ENCODE data around the gene FBXO7.
A peak's percentile ranks its signal among the peaks of the same experiment; 100 is the strongest.

FBXO7 gene

GRCh38 chr22:32486656-32487390 lies 12.2 kb downstream of the FBXO7 start:
- Histone ChIP-seq H3K9me3 (ENCODE audit: control extremely low read depth in 1 of 5, control insufficient read depth in 4 of 5, insufficient read depth in 2 of 5, low read depth in 1 of 5, low read length in 4 of 5) (no peaks in the 10 kb centered on the region), H3K27ac (ENCODE audit: insufficient read depth in 1 of 2, low read depth in 1 of 2, low read length in 2 of 2, poor library complexity in 1 of 2, severe bottlenecking in 2 of 2) (no peak overlapping the region), H3K27me3 (replicated peaks in 2 of 5; ENCODE audit: control insufficient read depth in 4 of 5, insufficient read depth in 5 of 5, low read length in 4 of 5) (no peaks in the 10 kb centered on the region), H3K36me3 (ENCODE audit: control insufficient read depth in 4 of 4, insufficient read depth in 4 of 4, low read length in 3 of 4) (peaks cover 16 to 83% (median 50%) of the 10 kb centered on the region in 4 experiments), H3K4me3 (ENCODE audit: control insufficient read depth in 1 of 7, extremely low read depth in 1 of 7, insufficient read depth in 4 of 7, low read depth in 2 of 7, low read length in 6 of 7) (no peak overlapping the region), H3K4me1 (ENCODE audit: control extremely low read depth in 1 of 4, control insufficient read depth in 4 of 4, insufficient read depth in 4 of 4, low read length in 3 of 4) (peaks cover 0 to 3% (median 1%) of the 10 kb centered on the region in 4 experiments)
- DNase-seq = no peak
- POLR2A ChIA-PET = interaction anchor here (0.7 kb wide), 1 partner anchor 558 kb away, joined by 3 read pairs; no protein-coding TSS in a partner anchor
- CTCF ChIA-PET = interaction anchor here (1.2 to 1.7 kb wide), 2 partner anchors 9 to 40 kb away, joined by 3 to 4 read pairs; no protein-coding TSS in a partner anchor
- 50% methylated on average over 2 of the region's 3 CpGs for WGBS (ENCODE audit: insufficient coverage)

GRCh38 chr22:32487461-32487860 lies 12.8 kb downstream of the FBXO7 start:
- no peak overlapping the region for H3K4me3 ChIP-seq (ENCODE audit: control insufficient read depth in 1 of 7, extremely low read depth in 1 of 7, insufficient read depth in 4 of 7, low read depth in 2 of 7, low read length in 6 of 7)
- peaks cover 0 to 3% (median 1%) of the 10 kb centered on the region in 4 experiments for H3K4me1 ChIP-seq (ENCODE audit: control extremely low read depth in 1 of 4, control insufficient read depth in 4 of 4, insufficient read depth in 4 of 4, low read length in 3 of 4)
- no CpG with 5 or more reads among the region's 1 CpG for WGBS (ENCODE audit: insufficient coverage)
- peak overlapping the region in 1 of 2 experiments; percentile 25 for H3K27ac ChIP-seq (ENCODE audit: insufficient read depth in 1 of 2, low read depth in 1 of 2, low read length in 2 of 2, poor library complexity in 1 of 2, severe bottlenecking in 2 of 2)
- DNase-seq = no peak
- ChIA-PET POLR2A (no interaction called here), CTCF (no interaction called here)
- no peaks in the 10 kb centered on the region for H3K9me3 ChIP-seq (ENCODE audit: control extremely low read depth in 1 of 5, control insufficient read depth in 4 of 5, insufficient read depth in 2 of 5, low read depth in 1 of 5, low read length in 4 of 5)
- no peaks in the 10 kb centered on the region for H3K27me3 ChIP-seq (replicated peaks in 2 of 5; ENCODE audit: control insufficient read depth in 4 of 5, insufficient read depth in 5 of 5, low read length in 4 of 5)
- H3K36me3 ChIP-seq (ENCODE audit: control insufficient read depth in 4 of 4, insufficient read depth in 4 of 4, low read length in 3 of 4) = peaks cover 16 to 84% (median 53%) of the 10 kb centered on the region in 4 experiments

- POLR2A ChIA-PET = no interaction called here
These were observed 14.8 kb downstream of the FBXO7 start for GRCh38 chr22:32489377-32489776.

GRCh38 chr22:32490279-32490678 lies 15.7 kb downstream of the FBXO7 start:
- 97% methylated on average over 6 of the region's 6 CpGs for WGBS (ENCODE audit: insufficient coverage)
- DNase-seq = no peak
- POLR2A ChIA-PET = no interaction called here
- Histone ChIP-seq H3K27ac (ENCODE audit: insufficient read depth in 1 of 2, low read depth in 1 of 2, low read length in 2 of 2, poor library complexity in 1 of 2, severe bottlenecking in 2 of 2) (no peak overlapping the region), H3K27me3 (replicated peaks in 2 of 5; ENCODE audit: control insufficient read depth in 4 of 5, insufficient read depth in 5 of 5, low read length in 4 of 5) (no peaks in the 10 kb centered on the region), H3K9me3 (ENCODE audit: control extremely low read depth in 1 of 5, control insufficient read depth in 4 of 5, insufficient read depth in 2 of 5, low read depth in 1 of 5, low read length in 4 of 5) (no peaks in the 10 kb centered on the region), H3K4me3 (ENCODE audit: control insufficient read depth in 1 of 7, extremely low read depth in 1 of 7, insufficient read depth in 4 of 7, low read depth in 2 of 7, low read length in 6 of 7) (no peak overlapping the region), H3K36me3 (ENCODE audit: control insufficient read depth in 4 of 4, insufficient read depth in 4 of 4, low read length in 3 of 4) (peaks cover 19 to 89% (median 62%) of the 10 kb centered on the region in 4 experiments), H3K4me1 (ENCODE audit: control extremely low read depth in 1 of 4, control insufficient read depth in 4 of 4, insufficient read depth in 4 of 4, low read length in 3 of 4) (peaks cover 0 to 3% (median 0%) of the 10 kb centered on the region in 4 experiments)
- CTCF ChIA-PET = interaction anchor here (0.8 to 1.5 kb wide), 4 partner anchors 9 to 429 kb away, joined by 3 to 5 read pairs (median 4); partner anchors contain the start of gene FBXO7

More at GRCh38 chr22:32489377-32489776, 14.8 kb downstream of the FBXO7 start:
- CTCF ChIA-PET = no interaction called here
- Histone ChIP-seq H3K4me1 (ENCODE audit: control extremely low read depth in 1 of 4, control insufficient read depth in 4 of 4, insufficient read depth in 4 of 4, low read length in 3 of 4) (peaks cover 0 to 3% (median 0%) of the 10 kb centered on the region in 4 experiments), H3K9me3 (ENCODE audit: control extremely low read depth in 1 of 5, control insufficient read depth in 4 of 5, insufficient read depth in 2 of 5, low read depth in 1 of 5, low read length in 4 of 5) (no peaks in the 10 kb centered on the region), H3K27me3 (replicated peaks in 2 of 5; ENCODE audit: control insufficient read depth in 4 of 5, insufficient read depth in 5 of 5, low read length in 4 of 5) (no peaks in the 10 kb centered on the region), H3K36me3 (ENCODE audit: control insufficient read depth in 4 of 4, insufficient read depth in 4 of 4, low read length in 3 of 4) (peaks cover 16 to 85% (median 60%) of the 10 kb centered on the region in 4 experiments), H3K27ac (ENCODE audit: insufficient read depth in 1 of 2, low read depth in 1 of 2, low read length in 2 of 2, poor library complexity in 1 of 2, severe bottlenecking in 2 of 2) (no peak overlapping the region), H3K4me3 (ENCODE audit: control insufficient read depth in 1 of 7, extremely low read depth in 1 of 7, insufficient read depth in 4 of 7, low read depth in 2 of 7, low read length in 6 of 7) (no peak overlapping the region)
- no peak for DNase-seq
- WGBS (ENCODE audit: insufficient coverage) = no CpG with 5 or more reads among the region's 2 CpGs

GRCh38 chr22:32492111-32492510 lies 17.5 kb downstream of the FBXO7 start:
- peaks cover 24 to 85% (median 66%) of the 10 kb centered on the region in 4 experiments for H3K36me3 ChIP-seq (ENCODE audit: control insufficient read depth in 4 of 4, insufficient read depth in 4 of 4, low read length in 3 of 4)
- WGBS (ENCODE audit: insufficient coverage) = 100% methylated on average over 1 of the region's 2 CpGs
- H3K4me3 ChIP-seq (ENCODE audit: control insufficient read depth in 1 of 7, extremely low read depth in 1 of 7, insufficient read depth in 4 of 7, low read depth in 2 of 7, low read length in 6 of 7) = no peak overlapping the region
- H3K27ac ChIP-seq (ENCODE audit: insufficient read depth in 1 of 2, low read depth in 1 of 2, low read length in 2 of 2, poor library complexity in 1 of 2, severe bottlenecking in 2 of 2) = no peak overlapping the region
- H3K27me3 ChIP-seq (replicated peaks in 2 of 5; ENCODE audit: control insufficient read depth in 4 of 5, insufficient read depth in 5 of 5, low read length in 4 of 5) = no peaks in the 10 kb centered on the region
- CTCF ChIA-PET = no interaction called here
- POLR2A ChIA-PET = no interaction called here
- H3K4me1 ChIP-seq (ENCODE audit: control extremely low read depth in 1 of 4, control insufficient read depth in 4 of 4, insufficient read depth in 4 of 4, low read length in 3 of 4) = peaks cover 0 to 3% (median 0%) of the 10 kb centered on the region in 4 experiments
- H3K9me3 ChIP-seq (ENCODE audit: control extremely low read depth in 1 of 5, control insufficient read depth in 4 of 5, insufficient read depth in 2 of 5, low read depth in 1 of 5, low read length in 4 of 5) = no peaks in the 10 kb centered on the region
- DNase-seq = no peak

- Histone ChIP-seq H3K27me3 (replicated peaks in 2 of 5; ENCODE audit: control insufficient read depth in 4 of 5, insufficient read depth in 5 of 5, low read length in 4 of 5) (no peaks in the 10 kb centered on the region), H3K4me3 (ENCODE audit: control insufficient read depth in 1 of 7, extremely low read depth in 1 of 7, insufficient read depth in 4 of 7, low read depth in 2 of 7, low read length in 6 of 7) (no peak overlapping the region), H3K9me3 (ENCODE audit: control extremely low read depth in 1 of 5, control insufficient read depth in 4 of 5, insufficient read depth in 2 of 5, low read depth in 1 of 5, low read length in 4 of 5) (no peaks in the 10 kb centered on the region), H3K36me3 (ENCODE audit: control insufficient read depth in 4 of 4, insufficient read depth in 4 of 4, low read length in 3 of 4) (peaks cover 28 to 89% (median 66%) of the 10 kb centered on the region in 4 experiments), H3K4me1 (ENCODE audit: control extremely low read depth in 1 of 4, control insufficient read depth in 4 of 4, insufficient read depth in 4 of 4, low read length in 3 of 4) (no peaks in the 10 kb centered on the region), H3K27ac (ENCODE audit: insufficient read depth in 1 of 2, low read depth in 1 of 2, low read length in 2 of 2, poor library complexity in 1 of 2, severe bottlenecking in 2 of 2) (no peak overlapping the region)
- DNase-seq = no peak
- CTCF ChIA-PET = no interaction called here
- POLR2A ChIA-PET = no interaction called here
- 100% methylated on average over 2 of the region's 2 CpGs for WGBS (ENCODE audit: insufficient coverage)
These were observed 18.9 kb downstream of the FBXO7 start for GRCh38 chr22:32493551-32493950.

GRCh38 chr22:32494971-32495370 lies 20.4 kb downstream of the FBXO7 start:
- ChIA-PET CTCF (no interaction called here), POLR2A (no interaction called here)
- H3K27ac ChIP-seq (ENCODE audit: insufficient read depth in 1 of 2, low read depth in 1 of 2, low read length in 2 of 2, poor library complexity in 1 of 2, severe bottlenecking in 2 of 2) = no peak overlapping the region
- DNase-seq = no peak
- H3K9me3 ChIP-seq (ENCODE audit: control extremely low read depth in 1 of 5, control insufficient read depth in 4 of 5, insufficient read depth in 2 of 5, low read depth in 1 of 5, low read length in 4 of 5) = no peaks in the 10 kb centered on the region
- no peaks in the 10 kb centered on the region for H3K4me1 ChIP-seq (ENCODE audit: control extremely low read depth in 1 of 4, control insufficient read depth in 4 of 4, insufficient read depth in 4 of 4, low read length in 3 of 4)
- H3K4me3 ChIP-seq (ENCODE audit: control insufficient read depth in 1 of 7, extremely low read depth in 1 of 7, insufficient read depth in 4 of 7, low read depth in 2 of 7, low read length in 6 of 7) = no peak overlapping the region
- 87% methylated on average over 3 of the region's 4 CpGs for WGBS (ENCODE audit: insufficient coverage)
- peaks cover 30 to 82% (median 66%) of the 10 kb centered on the region in 4 experiments for H3K36me3 ChIP-seq (ENCODE audit: control insufficient read depth in 4 of 4, insufficient read depth in 4 of 4, low read length in 3 of 4)
- no peaks in the 10 kb centered on the region for H3K27me3 ChIP-seq (replicated peaks in 2 of 5; ENCODE audit: control insufficient read depth in 4 of 5, insufficient read depth in 5 of 5, low read length in 4 of 5)

Measured in common myeloid progenitor, CD34-positive (primary cell).